HepG2 (cell line): ENCODE results near the gene PACC1. TPM values are rescaled to one million over a fixed set of nuclear protein-coding genes. Genes with fewer than 3 reads are reported as not detected.

Source experiments
- BORCS8-MEF2B ChIP-seq: sonication (generic); formaldehyde crosslinking; IDR thresholded peaks from 2 replicates; pipeline ENCODE4 v1.8.0; 2022; ENCODE audit warnings: mild to moderate bottlenecking, missing genetic modification reagents
- CBX5 ChIP-seq: sonication (generic); formaldehyde crosslinking; IDR thresholded peaks from 2 replicates; pipeline ENCODE4 v1.4.0; 2020; ENCODE audit warnings: missing genetic modification reagents, borderline replicate concordance
- CHCHD3 ChIP-seq: sonication (generic); formaldehyde crosslinking; IDR thresholded peaks from 2 replicates; pipeline ENCODE4 v1.8.0; 2022; ENCODE audit warnings: mild to moderate bottlenecking, missing genetic modification reagents, moderate library complexity
- HDAC2 ChIP-seq: sonication (generic); formaldehyde crosslinking; IDR thresholded peaks from 2 replicates; pipeline ENCODE4 v1.4.0; 2020; ENCODE audit warnings: missing genetic modification reagents
- IRF2 ChIP-seq: IDR thresholded peaks from 2 replicates; pipeline ENCODE4 v1.6.1; 2018; ENCODE audit warnings: missing genetic modification reagents, missing compliant biosample characterization
- KDM2A ChIP-seq: sonication (generic); formaldehyde crosslinking; IDR thresholded peaks from 2 replicates; pipeline ENCODE4 v1.4.0; 2020; ENCODE audit warnings: low read depth, missing genetic modification reagents, borderline replicate concordance
- PITX1 ChIP-seq: sonication (generic); formaldehyde crosslinking; IDR thresholded peaks from 2 replicates; pipeline ENCODE4 v1.5.1; 2020; ENCODE audit warnings: mild to moderate bottlenecking, missing genetic modification reagents
- SMYD3 ChIP-seq: sonication (generic); formaldehyde crosslinking; IDR thresholded peaks from 2 replicates; pipeline ENCODE4 v1.8.1; 2023; ENCODE audit warnings: mild to moderate bottlenecking, missing genetic modification reagents
- SNAPC2 ChIP-seq: sonication (generic); formaldehyde crosslinking; IDR thresholded peaks from 2 replicates; pipeline ENCODE4 v1.8.1; 2022; ENCODE audit warnings: mild to moderate bottlenecking, missing genetic modification reagents
- ZFX ChIP-seq: sonication (generic); formaldehyde crosslinking; IDR thresholded peaks from 2 replicates; pipeline ENCODE4 v1.4.0; 2020; ENCODE audit warnings: mild to moderate bottlenecking, low read depth, missing genetic modification reagents, moderate library complexity
- ZNF501 ChIP-seq: sonication (generic); formaldehyde crosslinking; IDR thresholded peaks from 2 replicates; pipeline ENCODE4 v1.5.1; 2020; ENCODE audit warnings: mild to moderate bottlenecking, moderate library complexity, missing genetic modification reagents
- polyA plus RNA-seq, 8 experiments: library from polyadenylated mRNA; depleted of rRNA in 3 of 8; stranded (reverse) in 7 of 8; unstranded in 1 of 8; fragments of >200 nt; fragmentation: Illumina TruSeq in 4 of 8; extraction: Trizol in 4 of 8; gene quantifications; 2 replicates each; pipeline versions ENCODE4 v1.2.1 to v1.2.3, GENCODE V29; 2011 to 2016; ENCODE audit warnings: low read depth in 4 of 8, missing spikeins in 1 of 8, mixed read lengths in 1 of 8; ENCODE audit not compliant: insufficient read depth in 1 of 8
- total RNA-seq, 5 experiments: library from RNA; depleted of rRNA; stranded (reverse); fragments of >200 nt; fragmentation: Illumina TruSeq; extraction: Trizol; gene quantifications; 2 replicates each; pipeline ENCODE4 v1.2.3, GENCODE V29; 2016; ENCODE audit warnings: low read depth in 1 of 5
- TF ChIP-seq, protein P1 (sequence below): sonication (generic); formaldehyde crosslinking; IDR thresholded peaks from 2 replicates; pipeline ENCODE4 v1.4.0; 2020; ENCODE audit warnings: missing genetic modification reagents, borderline replicate concordance
- TF ChIP-seq, protein P2 (sequence below): sonication (generic); formaldehyde crosslinking; IDR thresholded peaks from 2 replicates; pipeline ENCODE4 v1.5.0; 2020; ENCODE audit warnings: mild to moderate bottlenecking, missing genetic modification reagents, moderate library complexity
- TF ChIP-seq, protein P3 (sequence below): sonication (generic); formaldehyde crosslinking; IDR thresholded peaks from 2 replicates; pipeline ENCODE4 v1.5.1; 2020; ENCODE audit warnings: mild to moderate bottlenecking, moderate library complexity, missing genetic modification reagents
- TF ChIP-seq, protein P4 (sequence below): sonication (generic); formaldehyde crosslinking; conservative IDR thresholded peaks from 2 replicates; pipeline ENCODE4 v1.4.0; 2020; ENCODE audit warnings: missing genetic modification reagents
- TF ChIP-seq, protein P5 (sequence below): sonication (generic); formaldehyde crosslinking; IDR thresholded peaks from 2 replicates; pipeline ENCODE4 v1.8.0; 2022; ENCODE audit warnings: missing genetic modification reagents, mild to moderate bottlenecking, borderline replicate concordance
- TF ChIP-seq, protein P6 (sequence below): sonication (generic); formaldehyde crosslinking; IDR thresholded peaks from 2 replicates; pipeline ENCODE4 v1.4.0; 2020; ENCODE audit warnings: missing genetic modification reagents, borderline replicate concordance

The PACC1 gene
- total and polyA plus RNA-seq, 2 of the 13 experiments (the other 11 are each of a cell fraction or from before 2014, with no cell fraction given), result 9.4 to 10.7 TPM

DNA sequence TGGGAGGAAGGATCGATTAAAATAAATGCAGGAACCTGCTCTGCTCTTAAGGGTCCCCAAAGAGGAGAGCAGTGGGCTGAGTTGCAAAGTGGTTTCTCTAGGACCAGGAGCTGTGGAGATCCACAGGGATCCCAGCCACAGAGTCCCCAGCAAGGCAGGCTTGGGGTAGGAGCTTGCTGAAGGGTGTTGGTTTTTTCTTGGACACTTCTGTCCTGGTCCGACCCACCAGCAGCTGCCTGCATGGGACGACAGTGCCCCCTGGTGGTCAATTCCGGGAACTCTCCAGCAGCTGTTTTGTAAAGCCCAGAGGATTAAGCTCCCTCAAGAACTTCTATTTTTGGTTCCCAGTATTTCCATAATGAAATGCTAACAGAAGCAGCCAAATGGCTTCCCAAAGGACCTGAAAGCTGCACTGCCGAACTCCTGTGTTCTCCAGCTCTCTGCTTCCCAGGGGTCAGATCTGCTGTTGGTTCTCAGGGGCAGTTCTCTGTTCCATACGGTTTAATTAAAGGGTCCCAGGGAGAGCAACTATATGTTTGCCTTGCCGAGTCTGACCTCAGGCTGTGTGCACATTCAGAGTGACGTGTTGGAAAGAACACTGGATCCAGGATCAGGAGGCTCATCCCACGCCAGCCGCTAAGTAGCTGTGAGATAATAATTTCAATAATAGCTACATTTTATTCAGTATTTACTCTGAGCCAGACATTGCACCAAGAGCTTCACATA, 41.3 kb upstream of the PACC1 start (continued):
- TF ChIP-seq, protein P1, sequence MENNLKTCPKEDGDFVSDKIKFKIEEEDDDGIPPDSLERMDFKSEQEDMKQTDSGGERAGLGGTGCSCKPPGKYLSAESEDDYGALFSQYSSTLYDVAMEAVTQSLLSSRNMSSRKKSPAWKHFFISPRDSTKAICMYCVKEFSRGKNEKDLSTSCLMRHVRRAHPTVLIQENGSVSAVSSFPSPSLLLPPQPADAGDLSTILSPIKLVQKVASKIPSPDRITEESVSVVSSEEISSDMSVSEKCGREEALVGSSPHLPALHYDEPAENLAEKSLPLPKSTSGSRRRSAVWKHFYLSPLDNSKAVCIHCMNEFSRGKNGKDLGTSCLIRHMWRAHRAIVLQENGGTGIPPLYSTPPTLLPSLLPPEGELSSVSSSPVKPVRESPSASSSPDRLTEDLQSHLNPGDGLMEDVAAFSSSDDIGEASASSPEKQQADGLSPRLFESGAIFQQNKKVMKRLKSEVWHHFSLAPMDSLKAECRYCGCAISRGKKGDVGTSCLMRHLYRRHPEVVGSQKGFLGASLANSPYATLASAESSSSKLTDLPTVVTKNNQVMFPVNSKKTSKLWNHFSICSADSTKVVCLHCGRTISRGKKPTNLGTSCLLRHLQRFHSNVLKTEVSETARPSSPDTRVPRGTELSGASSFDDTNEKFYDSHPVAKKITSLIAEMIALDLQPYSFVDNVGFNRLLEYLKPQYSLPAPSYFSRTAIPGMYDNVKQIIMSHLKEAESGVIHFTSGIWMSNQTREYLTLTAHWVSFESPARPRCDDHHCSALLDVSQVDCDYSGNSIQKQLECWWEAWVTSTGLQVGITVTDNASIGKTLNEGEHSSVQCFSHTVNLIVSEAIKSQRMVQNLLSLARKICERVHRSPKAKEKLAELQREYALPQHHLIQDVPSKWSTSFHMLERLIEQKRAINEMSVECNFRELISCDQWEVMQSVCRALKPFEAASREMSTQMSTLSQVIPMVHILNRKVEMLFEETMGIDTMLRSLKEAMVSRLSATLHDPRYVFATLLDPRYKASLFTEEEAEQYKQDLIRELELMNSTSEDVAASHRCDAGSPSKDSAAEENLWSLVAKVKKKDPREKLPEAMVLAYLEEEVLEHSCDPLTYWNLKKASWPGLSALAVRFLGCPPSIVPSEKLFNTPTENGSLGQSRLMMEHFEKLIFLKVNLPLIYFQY, result 0 out of 2 replicates have a peak, but pooled peaks have one; percentile 45
- TF ChIP-seq, protein P2, sequence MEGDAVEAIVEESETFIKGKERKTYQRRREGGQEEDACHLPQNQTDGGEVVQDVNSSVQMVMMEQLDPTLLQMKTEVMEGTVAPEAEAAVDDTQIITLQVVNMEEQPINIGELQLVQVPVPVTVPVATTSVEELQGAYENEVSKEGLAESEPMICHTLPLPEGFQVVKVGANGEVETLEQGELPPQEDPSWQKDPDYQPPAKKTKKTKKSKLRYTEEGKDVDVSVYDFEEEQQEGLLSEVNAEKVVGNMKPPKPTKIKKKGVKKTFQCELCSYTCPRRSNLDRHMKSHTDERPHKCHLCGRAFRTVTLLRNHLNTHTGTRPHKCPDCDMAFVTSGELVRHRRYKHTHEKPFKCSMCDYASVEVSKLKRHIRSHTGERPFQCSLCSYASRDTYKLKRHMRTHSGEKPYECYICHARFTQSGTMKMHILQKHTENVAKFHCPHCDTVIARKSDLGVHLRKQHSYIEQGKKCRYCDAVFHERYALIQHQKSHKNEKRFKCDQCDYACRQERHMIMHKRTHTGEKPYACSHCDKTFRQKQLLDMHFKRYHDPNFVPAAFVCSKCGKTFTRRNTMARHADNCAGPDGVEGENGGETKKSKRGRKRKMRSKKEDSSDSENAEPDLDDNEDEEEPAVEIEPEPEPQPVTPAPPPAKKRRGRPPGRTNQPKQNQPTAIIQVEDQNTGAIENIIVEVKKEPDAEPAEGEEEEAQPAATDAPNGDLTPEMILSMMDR (CRISPR knock-in tag), result peak; percentile 91
- TF ChIP-seq KDM2A, result peak; percentile 53; the same call in 1 of the 2 replicates
- peak; percentile 22; the same call in 1 of the 2 replicates for TF ChIP-seq ZFX (CRISPR knock-in tag)
- TF ChIP-seq PITX1, result peak; percentile 56; the same call in 1 of the 2 replicates
- peak; percentile 29; the same call in 1 of the 2 replicates for TF ChIP-seq BORCS8-MEF2B
- TF ChIP-seq, protein P3, sequence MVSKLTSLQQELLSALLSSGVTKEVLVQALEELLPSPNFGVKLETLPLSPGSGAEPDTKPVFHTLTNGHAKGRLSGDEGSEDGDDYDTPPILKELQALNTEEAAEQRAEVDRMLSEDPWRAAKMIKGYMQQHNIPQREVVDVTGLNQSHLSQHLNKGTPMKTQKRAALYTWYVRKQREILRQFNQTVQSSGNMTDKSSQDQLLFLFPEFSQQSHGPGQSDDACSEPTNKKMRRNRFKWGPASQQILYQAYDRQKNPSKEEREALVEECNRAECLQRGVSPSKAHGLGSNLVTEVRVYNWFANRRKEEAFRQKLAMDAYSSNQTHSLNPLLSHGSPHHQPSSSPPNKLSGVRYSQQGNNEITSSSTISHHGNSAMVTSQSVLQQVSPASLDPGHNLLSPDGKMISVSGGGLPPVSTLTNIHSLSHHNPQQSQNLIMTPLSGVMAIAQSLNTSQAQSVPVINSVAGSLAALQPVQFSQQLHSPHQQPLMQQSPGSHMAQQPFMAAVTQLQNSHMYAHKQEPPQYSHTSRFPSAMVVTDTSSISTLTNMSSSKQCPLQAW (CRISPR knock-in tag), result 0 out of 2 replicates have a peak, but pooled peaks have one; percentile 16
- peak; percentile 56; the same call in 1 of the 2 replicates for TF ChIP-seq ZNF501 (CRISPR knock-in tag)
- TF ChIP-seq, protein P4, sequence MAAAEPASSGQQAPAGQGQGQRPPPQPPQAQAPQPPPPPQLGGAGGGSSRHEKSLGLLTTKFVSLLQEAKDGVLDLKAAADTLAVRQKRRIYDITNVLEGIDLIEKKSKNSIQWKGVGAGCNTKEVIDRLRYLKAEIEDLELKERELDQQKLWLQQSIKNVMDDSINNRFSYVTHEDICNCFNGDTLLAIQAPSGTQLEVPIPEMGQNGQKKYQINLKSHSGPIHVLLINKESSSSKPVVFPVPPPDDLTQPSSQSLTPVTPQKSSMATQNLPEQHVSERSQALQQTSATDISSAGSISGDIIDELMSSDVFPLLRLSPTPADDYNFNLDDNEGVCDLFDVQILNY (CRISPR knock-in tag), result no peak
- 0 out of 2 replicates have a peak, but pooled peaks have one; percentile 25 for TF ChIP-seq CBX5
- TF ChIP-seq, protein P5, sequence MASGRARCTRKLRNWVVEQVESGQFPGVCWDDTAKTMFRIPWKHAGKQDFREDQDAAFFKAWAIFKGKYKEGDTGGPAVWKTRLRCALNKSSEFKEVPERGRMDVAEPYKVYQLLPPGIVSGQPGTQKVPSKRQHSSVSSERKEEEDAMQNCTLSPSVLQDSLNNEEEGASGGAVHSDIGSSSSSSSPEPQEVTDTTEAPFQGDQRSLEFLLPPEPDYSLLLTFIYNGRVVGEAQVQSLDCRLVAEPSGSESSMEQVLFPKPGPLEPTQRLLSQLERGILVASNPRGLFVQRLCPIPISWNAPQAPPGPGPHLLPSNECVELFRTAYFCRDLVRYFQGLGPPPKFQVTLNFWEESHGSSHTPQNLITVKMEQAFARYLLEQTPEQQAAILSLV, result 0 out of 2 replicates have a peak, but pooled peaks have one; percentile 52
- no peak for TF ChIP-seq SNAPC2
- TF ChIP-seq, protein P6, sequence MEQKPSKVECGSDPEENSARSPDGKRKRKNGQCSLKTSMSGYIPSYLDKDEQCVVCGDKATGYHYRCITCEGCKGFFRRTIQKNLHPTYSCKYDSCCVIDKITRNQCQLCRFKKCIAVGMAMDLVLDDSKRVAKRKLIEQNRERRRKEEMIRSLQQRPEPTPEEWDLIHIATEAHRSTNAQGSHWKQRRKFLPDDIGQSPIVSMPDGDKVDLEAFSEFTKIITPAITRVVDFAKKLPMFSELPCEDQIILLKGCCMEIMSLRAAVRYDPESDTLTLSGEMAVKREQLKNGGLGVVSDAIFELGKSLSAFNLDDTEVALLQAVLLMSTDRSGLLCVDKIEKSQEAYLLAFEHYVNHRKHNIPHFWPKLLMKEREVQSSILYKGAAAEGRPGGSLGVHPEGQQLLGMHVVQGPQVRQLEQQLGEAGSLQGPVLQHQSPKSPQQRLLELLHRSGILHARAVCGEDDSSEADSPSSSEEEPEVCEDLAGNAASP (CRISPR knock-in tag), result peak; percentile 82; the same call in 1 of the 2 replicates
- 0 out of 2 replicates have a peak, but pooled peaks have one; percentile 37 for TF ChIP-seq SMYD3 (CRISPR knock-in tag)
- peak; percentile 45; the same call in 1 of the 2 replicates for TF ChIP-seq IRF2 (CRISPR knock-in tag)
- TF ChIP-seq CHCHD3, result no peak
- TF ChIP-seq HDAC2, result no peak
